H1 (cell line): Measurements from ENCODE around the gene FBLN2. TPM values are rescaled to one million over a fixed set of nuclear protein-coding genes. Genes with fewer than 3 reads are reported as not detected.
A peak's percentile ranks its signal among the peaks of the same experiment; 100 is the strongest.

Experiments used
- CTCF ChIA-PET: fragments of 300-600 bp; sonication (Branson Sonifier 250); formaldehyde crosslinking; loops from one replicate; lab custom pipeline; 2021; ENCODE audit not compliant: partially characterized antibody; lab: Charles Lee
- POLR2A ChIA-PET: fragments of 300-600 bp; sonication (Branson Sonifier 250); formaldehyde crosslinking; loops from one replicate; lab custom pipeline; 2021; ENCODE audit warnings: inconsistent platforms; ENCODE audit not compliant: partially characterized antibody; lab: Charles Lee
- DNase-seq, 2 experiments: peaks; one replicate each; pipeline versions ENCODE4 v3.0.0 to v3.0.0-alpha.2; 2010 to 2022; ENCODE audit warnings: low spot score in 2 of 2, low read depth in 1 of 2, mixed read lengths in 1 of 2
- FAIRE-seq: peaks from 2 replicates; lab custom pipeline; 2011; peaks lifted over from hg19 to GRCh38; lab: Jason Lieb, UNC
- H2AFZ ChIP-seq: 2 replicates; pipeline ENCODE4 v1.8.1; 2012; ENCODE audit warnings: low read length, inconsistent platforms
- H2AK5ac ChIP-seq: 2 replicates; pipeline ENCODE4 v1.6.1; 2013; ENCODE audit warnings: low read depth, low read length
- H2BK120ac ChIP-seq: replicated peaks from 2 replicates; pipeline ENCODE3; 2013; ENCODE audit warnings: low read depth, low read length, inconsistent platforms
- H2BK12ac ChIP-seq: 2 replicates; pipeline ENCODE4 v1.6.1; 2013; ENCODE audit warnings: low read depth, low read length
- H2BK15ac ChIP-seq: 2 replicates; pipeline ENCODE4 v1.6.1; 2013; ENCODE audit warnings: low read length
- H2BK20ac ChIP-seq: 2 replicates; pipeline ENCODE4 v1.6.1; 2013; ENCODE audit warnings: low read length
- H2BK5ac ChIP-seq: 2 replicates; pipeline ENCODE4 v1.6.1; 2013; ENCODE audit warnings: low read depth, low read length
- H3K14ac ChIP-seq: 2 replicates; pipeline ENCODE4 v1.6.1; 2013; ENCODE audit warnings: inconsistent platforms; ENCODE audit not compliant: insufficient read length
- H3K18ac ChIP-seq: 2 replicates; pipeline ENCODE4 v1.6.1; 2013; ENCODE audit warnings: low read length; ENCODE audit errors: extremely low read depth
- H3K23ac ChIP-seq: 2 replicates; pipeline ENCODE4 v1.6.1; 2013; ENCODE audit warnings: inconsistent platforms; ENCODE audit not compliant: insufficient read length
- H3K23me2 ChIP-seq: 2 replicates; pipeline ENCODE4 v1.6.1; 2013; ENCODE audit warnings: low read depth, low read length
- H3K27ac ChIP-seq: 2 replicates; pipeline ENCODE4 v1.6.1; 2011; ENCODE audit warnings: low read depth, low read length, inconsistent platforms
- H3K27me3 ChIP-seq, 4 experiments: replicated peaks in 1 of 4; 1 replicate in 1 of 4; 2 replicates in 3 of 4; pipeline versions ENCODE4 v1.6.1 to v1.8.1; 2011 to 2013; ENCODE audit warnings: low read length in 3 of 4, mild to moderate bottlenecking in 3 of 4, inconsistent platforms in 2 of 4, mixed read lengths in 2 of 4, moderate library complexity in 1 of 4; ENCODE audit not compliant: control insufficient read depth in 3 of 4, insufficient read depth in 3 of 4; ENCODE audit errors: extremely low read depth in 1 of 4
- H3K36me3 ChIP-seq, 4 experiments: 2 replicates each; pipeline versions ENCODE4 v1.6.1 to v1.8.1; 2011 to 2013; ENCODE audit warnings: mild to moderate bottlenecking in 4 of 4, low read length in 3 of 4, moderate library complexity in 2 of 4, control low read depth in 1 of 4, inconsistent platforms in 1 of 4; ENCODE audit not compliant: insufficient read depth in 4 of 4, control insufficient read depth in 2 of 4
- H3K4ac ChIP-seq: replicated peaks from 2 replicates; pipeline ENCODE3; 2013; ENCODE audit warnings: low read length, low read depth, mixed read lengths, inconsistent platforms; ENCODE audit not compliant: insufficient read length
- H3K4me1 ChIP-seq, 4 experiments: replicated peaks in 1 of 4; 1 replicate in 1 of 4; 2 replicates in 3 of 4; pipeline versions ENCODE4 v1.6.1 to v1.8.1; 2011 to 2013; ENCODE audit warnings: low read length in 3 of 4, inconsistent platforms in 2 of 4, mixed read lengths in 1 of 4; ENCODE audit not compliant: insufficient read depth in 4 of 4, control insufficient read depth in 3 of 4
- H3K4me2 ChIP-seq, 2 experiments: 2 replicates each; pipeline versions ENCODE4 v1.6.1 to v1.8.1; 2011 to 2013; ENCODE audit warnings: low read depth in 2 of 2, low read length in 2 of 2, control low read depth in 1 of 2, inconsistent platforms in 1 of 2, mild to moderate bottlenecking in 1 of 2; ENCODE audit not compliant: insufficient read depth in 1 of 2
- H3K4me3 ChIP-seq, 4 experiments: fragments of 200-600, 300-600 bp in 1 of 4; sonication (generic), shearing (Covaris generic), sonication (Bioruptor Twin) in 1 of 4; 2 replicates each; pipeline versions ENCODE4 v1.5.1 to v1.8.1; 2011 to 2016; ENCODE audit warnings: low read length in 4 of 4, low read depth in 3 of 4, control low read depth in 2 of 4, inconsistent platforms in 2 of 4, mild to moderate bottlenecking in 2 of 4, mixed read lengths in 1 of 4, moderate library complexity in 1 of 4; ENCODE audit not compliant: insufficient read depth in 2 of 4; ENCODE audit errors: extremely low read depth in 1 of 4
- H3K56ac ChIP-seq: replicated peaks from 2 replicates; pipeline ENCODE3; 2013; ENCODE audit warnings: low read depth, mild to moderate bottlenecking, mixed read lengths, low read length, inconsistent platforms; ENCODE audit not compliant: insufficient read length
- H3K79me1 ChIP-seq: 2 replicates; pipeline ENCODE4 v1.6.1; 2013; ENCODE audit warnings: low read depth, low read length, control low read depth
- H3K79me2 ChIP-seq, 2 experiments: 2 replicates each; pipeline versions ENCODE4 v1.6.1 to v1.8.1; 2012 to 2013; ENCODE audit warnings: low read length in 2 of 2, mild to moderate bottlenecking in 2 of 2, inconsistent platforms in 1 of 2; ENCODE audit not compliant: insufficient read depth in 2 of 2, control insufficient read depth in 1 of 2
- H3K9ac ChIP-seq, 4 experiments: replicated peaks in 1 of 4; 1 replicate in 1 of 4; 2 replicates in 3 of 4; pipeline versions ENCODE4 v1.6.1 to v1.8.1; 2011 to 2013; ENCODE audit warnings: low read depth in 3 of 4, low read length in 3 of 4, control low read depth in 2 of 4, mild to moderate bottlenecking in 2 of 4, moderate library complexity in 2 of 4, inconsistent platforms in 1 of 4; ENCODE audit errors: extremely low read depth in 1 of 4
- H3K9me3 ChIP-seq, 2 experiments: 2 replicates each; pipeline versions ENCODE4 v1.6.1 to v1.8.1; 2012 to 2013; ENCODE audit warnings: mild to moderate bottlenecking in 2 of 2, moderate library complexity in 2 of 2, control low read depth in 1 of 2, inconsistent platforms in 1 of 2, low read depth in 1 of 2, low read length in 1 of 2, mixed read lengths in 1 of 2; ENCODE audit not compliant: insufficient read depth in 2 of 2
- H4K20me1 ChIP-seq, 2 experiments: replicated peaks in 1 of 2; 2 replicates each; pipeline versions ENCODE3 to v1.8.1; 2011 to 2013; ENCODE audit warnings: inconsistent platforms in 2 of 2, low read length in 2 of 2, mild to moderate bottlenecking in 1 of 2; ENCODE audit not compliant: insufficient read depth in 2 of 2, control insufficient read depth in 1 of 2
- H4K5ac ChIP-seq: 2 replicates; pipeline ENCODE4 v1.6.1; 2013; ENCODE audit warnings: low read length, low read depth, mixed read lengths, inconsistent platforms; ENCODE audit not compliant: insufficient read length
- H4K8ac ChIP-seq: 2 replicates; pipeline ENCODE4 v1.8.0; 2013; ENCODE audit warnings: mild to moderate bottlenecking, moderate library complexity, low read length, inconsistent platforms; ENCODE audit not compliant: insufficient read depth; ENCODE audit errors: extremely low read depth
- H4K91ac ChIP-seq: replicated peaks from 2 replicates; pipeline ENCODE3; 2013; ENCODE audit warnings: low read length, mixed read lengths, inconsistent platforms; ENCODE audit not compliant: insufficient read length
- CBX8 ChIP-seq: fragments of 300-800, 300-1000 bp; sonication (generic); IDR thresholded peaks from 2 replicates; pipeline ENCODE4 v1.7.1; 2016; ENCODE audit warnings: low read depth, low read length, borderline replicate concordance
- CTBP2 ChIP-seq: IDR thresholded peaks from 2 replicates; pipeline ENCODE4 v1.7.0; 2011; ENCODE audit warnings: borderline replicate concordance, mild to moderate bottlenecking, moderate library complexity, mixed read lengths, low read length; ENCODE audit not compliant: insufficient read depth, insufficient read length
- MAFK ChIP-seq: IDR thresholded peaks from 2 replicates; pipeline ENCODE4 v1.6.1; 2012; ENCODE audit warnings: low read depth, mild to moderate bottlenecking, improper control_type of control experiment, low read length
- RAD21 ChIP-seq, 2 experiments: IDR thresholded peaks in 1 of 2; conservative IDR thresholded peaks in 1 of 2; 2 replicates each; pipeline ENCODE4 v1.6.1; 2011; ENCODE audit warnings: low read depth in 2 of 2, low read length in 2 of 2, improper control_type of control experiment in 1 of 2, inconsistent platforms in 1 of 2, mild to moderate bottlenecking in 1 of 2, moderate library complexity in 1 of 2
- WGBS, 2 experiments: shearing (Covaris generic) in 1 of 2; methylation state at CpG; one replicate each; pipeline versions ENCODE4 v1.1.6 to v1.1.7; 2013 to 2015; ENCODE audit warnings: low lambda C conversion rate in 2 of 2, mixed read lengths in 2 of 2, inconsistent platforms in 1 of 2, low coverage in 1 of 2, missing lambda C conversion rate in 1 of 2; ENCODE audit not compliant: insufficient replicate concordance in 2 of 2, insufficient coverage in 1 of 2, insufficient read length in 1 of 2; ENCODE audit errors: extremely low coverage in 1 of 2, missing lambda C conversion rate in 1 of 2; 5-methylcytosine and 5-hydroxymethylcytosine counted together
- polyA plus RNA-seq, 7 experiments: library from polyadenylated mRNA; depleted of rRNA in 3 of 7; stranded (reverse) in 5 of 7; unstranded in 2 of 7; fragments of >200 nt in 5 of 7; fragments of 200-250 nt in 2 of 7; gene quantifications; 1 replicate in 5 of 7; 2 replicates in 1 of 7; 4 replicates in 1 of 7; pipeline versions ENCODE4 v1.2.1 to v1.2.3, GENCODE V29; 2011 to 2013; ENCODE audit warnings: missing spikeins in 2 of 7, mixed read lengths in 2 of 7
- total RNA-seq: library from RNA; stranded (reverse); fragmentation: NEBNext Ultra II Directional; extraction: Animal tissue kit (Norgen Biotek cat#: 25700); gene quantifications from 2 replicates; pipeline ENCODE4 v1.2.1, GENCODE V29; 2021

FBLN2 gene
- total and polyA plus RNA-seq, 2 of the 8 experiments (the other 6 are each of a cell fraction or from before 2014, with no cell fraction given) = 17.4 to 24.2 TPM

DNA sequence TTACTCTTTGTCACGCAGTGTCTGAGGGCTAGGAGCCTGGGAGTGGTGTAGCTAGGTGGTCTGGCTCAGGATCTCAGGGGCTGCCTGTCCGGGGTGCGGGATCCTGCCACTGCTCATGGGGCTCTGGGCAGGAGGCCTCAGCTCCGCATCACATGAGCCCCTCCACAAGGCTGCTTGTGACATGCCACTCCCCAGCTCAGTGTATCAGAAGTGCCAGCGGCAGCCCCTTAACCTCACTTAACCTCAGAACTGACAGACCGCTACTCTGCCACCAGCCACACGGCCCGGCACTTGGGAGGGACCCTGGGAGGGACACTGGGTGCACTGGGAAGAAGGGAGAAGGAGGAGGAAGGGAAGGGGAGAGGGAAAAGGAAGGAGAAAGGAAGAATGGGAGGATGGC is 87.9 kb downstream of the FBLN2 start:
- Histone ChIP-seq H3K56ac (no peak overlapping the region), H3K79me1 (no peaks in the 10 kb centered on the region), H2AFZ (no peak overlapping the region), H3K36me3 (no peaks in the 10 kb centered on the region), H3K23me2 (no peaks in the 10 kb centered on the region), H3K27ac (no peak overlapping the region), H4K91ac (no peak overlapping the region), H3K18ac (no peak overlapping the region), H3K23ac (no peak overlapping the region), H3K4me1 (no peaks in the 10 kb centered on the region; a peak in 1 of 7 replicates), H2BK5ac (no peak overlapping the region), H3K9ac (no peak overlapping the region), H4K5ac (no peak overlapping the region), H3K9me3 (no peaks in the 10 kb centered on the region), H3K4me3 (no peak overlapping the region), H2BK120ac (no peak overlapping the region), H3K4me2 (no peak overlapping the region), H2AK5ac (no peak overlapping the region), H2BK12ac (no peak overlapping the region), H3K27me3 (no peaks in the 10 kb centered on the region), H4K8ac (no peak overlapping the region), H3K79me2 (no peaks in the 10 kb centered on the region), H2BK20ac (no peak overlapping the region)
- FAIRE-seq = no peak
- no peak for DNase-seq
- TF ChIP-seq MAFK (no peak), CTBP2 (no peak), RAD21 (IDR thresholded peaks at IDR 0.05 in 1 of 2, conservative IDR thresholded peaks at IDR 0.05 in 1 of 2; ENCODE audit: low read depth in 2 of 2, low read length in 2 of 2) (0 out of 4 replicates have a peak, but pooled peaks of 1 of the 2 experiments have one; percentile 2), CBX8 (no peak)
- TF ChIP-seq, all 59 proteins: peak for 1
- POLR2A ChIA-PET = interaction anchor here (1.0 kb wide), 1 partner anchor 9 kb away, joined by 3 read pairs; no protein-coding TSS in a partner anchor
- CTCF ChIA-PET = interaction anchor here (0.9 to 12.6 kb wide), 15 partner anchors 10 to 142 kb away, joined by 3 to 165 read pairs (median 4); partner anchors contain the start of gene FBLN2
- peaks cover 0 to 2% of the 10 kb centered on the region in 2 experiments for H4K20me1 ChIP-seq
- 93% methylated on average over 8 of the region's 8 CpGs; no CpG with 5 or more reads in 1 of the 2 experiments for WGBS, 2 experiments
- H3K4ac ChIP-seq = no peak overlapping the region
- H3K14ac ChIP-seq = no peak overlapping the region
- no peak overlapping the region for H2BK15ac ChIP-seq
